Measurements from ENCODE around the gene CNTN1.

DNA sequence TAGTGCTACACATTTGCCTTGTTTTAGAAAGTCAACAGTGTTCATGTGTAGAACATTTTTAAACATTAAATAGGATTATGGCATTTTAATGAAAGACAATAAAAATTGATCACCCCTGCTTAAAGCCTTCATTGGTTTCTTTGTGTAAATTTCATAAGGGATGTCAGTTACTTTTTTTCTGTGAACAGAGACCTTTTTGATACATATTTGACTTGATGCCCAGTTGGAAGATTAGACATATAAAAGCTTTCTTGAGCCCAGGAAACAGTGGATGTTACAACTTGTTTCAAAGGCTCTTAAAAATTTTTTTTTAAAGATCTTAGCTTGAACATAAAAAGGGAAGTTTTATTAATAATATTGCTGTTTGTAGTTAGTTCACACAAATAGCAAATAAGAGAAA is 327.2 kb downstream of the CNTN1 start:
- no peak for TF ChIP-seq POLR2A (IDR thresholded peaks at IDR 0.05; ENCODE audit: borderline replicate concordance, extremely low read depth, insufficient read depth, insufficient read length)
- no peak for TF ChIP-seq CTCF (IDR thresholded peaks at IDR 0.05 in 2 of 3, conservative IDR thresholded peaks at IDR 0.05 in 1 of 3; ENCODE audit: borderline replicate concordance in 1 of 3, insufficient read depth in 1 of 3, low read depth in 2 of 3, low read length in 2 of 3)
- TF ChIP-seq, protein P1, sequence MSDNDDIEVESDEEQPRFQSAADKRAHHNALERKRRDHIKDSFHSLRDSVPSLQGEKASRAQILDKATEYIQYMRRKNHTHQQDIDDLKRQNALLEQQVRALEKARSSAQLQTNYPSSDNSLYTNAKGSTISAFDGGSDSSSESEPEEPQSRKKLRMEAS (IDR thresholded peaks at IDR 0.05): no peak
- no peak for TF ChIP-seq ZBTB33 (IDR thresholded peaks at IDR 0.05; ENCODE audit: extremely low read depth, insufficient replicate concordance, low read length)
- no peak for TF ChIP-seq EZH2 (IDR thresholded peaks at IDR 0.05)
- TF ChIP-seq POLR2AphosphoS5 (IDR thresholded peaks at IDR 0.05; ENCODE audit: low read depth, low read length): no peak
- TF ChIP-seq CEBPB (IDR thresholded peaks at IDR 0.05; ENCODE audit: low read depth): no peak
- TF ChIP-seq SP1 (IDR thresholded peaks at IDR 0.05; ENCODE audit: low read depth): no peak
- no peak for TF ChIP-seq RAD21 (IDR thresholded peaks at IDR 0.05; ENCODE audit: low read depth)
- no peak for TF ChIP-seq REST (IDR thresholded peaks at IDR 0.05; ENCODE audit: low read depth)
- no peak for TF ChIP-seq EZH2phosphoT487 (IDR thresholded peaks at IDR 0.05; ENCODE audit: borderline replicate concordance)
- no peak for TF ChIP-seq ZNF274 (IDR thresholded peaks at IDR 0.05; ENCODE audit: low read depth, low read length)
- TF ChIP-seq SRF (IDR thresholded peaks at IDR 0.05; ENCODE audit: low read depth): no peak
- TF ChIP-seq JUND (IDR thresholded peaks at IDR 0.05): no peak

All from HCT116 (cell line).